SIG-M5 treated with dmso at 0.1 percent for 504 hours (cell line): ENCODE results near the gene NBDY.
"Not testable (repeated sequence)": the region's sequence is repeated elsewhere in the genome, so short reads cannot be mapped to it uniquely, and the experiment has no call there.

Experiments
- DNase-seq: peaks from one replicate; lab custom pipeline; 2025; ENCODE audit not compliant: unreplicated experiment; lab: John Stamatoyannopoulos, UW

NBDY gene, protein sequence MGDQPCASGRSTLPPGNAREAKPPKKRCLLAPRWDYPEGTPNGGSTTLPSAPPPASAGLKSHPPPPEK

DNA sequence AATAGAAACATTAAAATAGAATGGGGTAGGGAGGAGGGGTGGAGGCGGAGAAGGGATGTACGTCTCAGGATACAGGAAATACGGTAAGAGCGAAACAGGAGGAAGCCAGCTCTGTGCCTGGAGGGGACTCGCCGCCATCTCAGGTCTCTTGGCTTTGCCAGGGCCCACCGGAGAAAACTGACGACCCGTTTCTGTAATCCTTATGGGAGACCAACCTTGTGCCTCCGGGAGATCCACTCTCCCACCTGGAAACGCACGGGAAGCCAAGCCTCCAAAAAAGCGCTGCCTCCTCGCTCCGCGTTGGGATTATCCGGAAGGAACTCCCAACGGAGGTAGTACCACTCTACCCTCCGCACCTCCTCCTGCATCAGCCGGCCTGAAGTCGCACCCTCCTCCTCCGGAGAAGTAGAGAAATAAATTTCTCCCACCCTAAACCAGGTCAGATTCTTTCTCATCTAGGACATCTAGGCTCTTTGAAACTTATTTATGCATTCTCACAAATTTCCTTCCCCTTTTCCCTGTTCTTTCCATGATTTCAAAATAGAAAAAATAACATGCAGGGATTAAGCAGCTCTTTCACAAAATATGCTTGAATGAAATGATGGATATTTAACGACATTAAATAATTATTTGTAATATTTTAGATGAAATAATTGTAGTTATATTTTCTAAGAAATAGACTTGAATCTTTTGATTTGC, at the start of gene NBDY:
Gene NBDY, plus strand, starts transcription at position 92 of the 699 bp plus-strand sequence. Its CDS starts 111 bp downstream, at position 203.
- DNase-seq, result peak; percentile 68

DNA sequence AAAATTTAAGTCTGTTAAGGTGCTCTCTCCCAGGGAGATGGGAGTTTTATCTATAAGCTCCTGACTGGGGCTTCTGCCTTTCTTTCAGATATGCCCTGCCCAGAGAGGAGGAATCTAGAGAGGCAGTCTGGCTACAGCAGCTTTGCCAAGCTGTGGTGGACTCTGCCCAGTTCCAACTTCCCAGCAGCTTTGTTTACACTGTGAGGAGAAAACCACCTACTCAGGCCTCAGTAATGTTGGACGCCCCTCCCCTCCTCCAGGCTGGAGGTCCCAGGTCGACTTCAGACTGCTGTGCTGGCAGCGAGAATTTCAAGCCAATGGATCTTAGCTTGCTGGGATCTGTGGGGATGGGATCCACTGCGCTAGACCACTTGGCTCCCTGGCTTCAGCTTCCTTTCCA, 24.5 kb upstream of the NBDY start:
- DNase-seq, result not testable (repeated sequence)

DNA sequence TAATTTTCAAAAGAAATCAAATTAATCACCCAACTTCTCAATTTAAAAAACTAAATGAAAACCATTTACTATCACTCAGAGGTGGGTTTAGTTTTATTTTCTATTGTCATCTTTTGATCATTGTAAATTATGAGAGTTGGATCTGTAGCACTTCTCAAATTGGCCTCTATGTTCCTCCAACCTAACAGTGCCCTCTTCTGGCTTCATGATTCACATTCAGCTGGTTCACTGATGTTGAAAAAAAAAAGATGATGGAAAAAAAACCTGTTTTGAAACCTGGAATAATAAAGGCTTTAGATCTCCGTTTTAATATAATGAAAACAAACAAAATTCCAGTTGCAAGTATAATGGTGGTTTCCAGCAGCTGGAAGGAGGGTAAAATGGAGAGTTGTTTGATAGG, 2.4 kb upstream of the NBDY start:
- peak; percentile 49 for DNase-seq

DNA sequence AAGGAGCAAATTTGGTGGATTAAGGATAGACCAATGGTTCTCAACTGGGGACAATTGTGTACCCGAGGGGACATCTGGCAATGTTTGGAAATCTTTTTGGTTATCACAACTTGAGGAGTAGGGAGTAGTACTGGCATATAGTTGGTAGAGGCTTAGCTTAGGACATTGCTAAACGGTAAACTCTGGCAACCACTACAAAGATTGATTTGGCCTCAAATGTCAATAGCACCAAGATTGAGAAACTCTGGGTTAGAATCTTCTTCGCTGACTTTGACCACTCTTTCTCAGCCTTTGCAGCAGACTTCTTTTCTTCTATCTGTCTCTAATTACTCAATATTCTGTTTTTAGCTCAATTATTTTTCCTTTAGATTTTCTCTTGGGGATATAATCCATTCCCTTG, 1.5 kb upstream of the NBDY start:
- DNase-seq, result no peak

DNA sequence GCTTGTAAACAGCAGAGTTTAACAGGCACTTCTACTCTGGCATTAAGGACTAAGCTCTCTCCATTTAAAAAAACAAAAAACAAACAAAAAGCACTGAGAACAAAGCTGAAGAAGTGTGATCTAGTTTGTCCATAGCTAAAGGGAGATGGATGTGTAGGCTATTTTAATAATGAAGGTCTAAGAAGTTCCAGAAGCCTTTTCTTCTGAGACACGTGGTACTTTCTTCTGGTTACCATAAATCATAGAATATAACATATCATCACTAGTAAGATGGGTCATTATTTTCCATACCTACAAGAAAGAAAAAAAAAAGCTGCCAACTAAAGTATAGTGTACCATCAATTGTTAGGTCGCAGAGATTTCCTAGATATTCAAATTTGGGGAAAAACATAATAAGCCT, 722 bp upstream of the NBDY start:
- DNase-seq, result no peak

DNA sequence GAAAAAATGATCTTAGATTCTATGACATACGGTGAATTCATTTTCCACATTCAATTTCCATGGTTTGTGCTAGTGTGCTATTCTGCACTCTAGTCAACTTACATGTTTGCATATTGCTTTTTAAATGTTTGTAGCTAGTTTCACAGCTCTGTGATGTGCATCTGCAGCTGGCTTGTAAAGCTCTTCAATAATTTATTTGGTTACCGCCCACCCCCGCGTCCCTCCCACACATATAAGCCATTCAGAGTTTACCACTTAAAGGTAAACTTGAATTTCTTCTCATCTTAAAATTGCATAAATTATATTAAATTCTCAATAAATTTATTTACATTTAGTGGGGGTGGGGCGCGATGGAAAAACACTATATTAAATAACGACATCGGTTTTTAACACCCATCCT, 291 bp upstream of the NBDY start:
- DNase-seq, result no peak

DNA sequence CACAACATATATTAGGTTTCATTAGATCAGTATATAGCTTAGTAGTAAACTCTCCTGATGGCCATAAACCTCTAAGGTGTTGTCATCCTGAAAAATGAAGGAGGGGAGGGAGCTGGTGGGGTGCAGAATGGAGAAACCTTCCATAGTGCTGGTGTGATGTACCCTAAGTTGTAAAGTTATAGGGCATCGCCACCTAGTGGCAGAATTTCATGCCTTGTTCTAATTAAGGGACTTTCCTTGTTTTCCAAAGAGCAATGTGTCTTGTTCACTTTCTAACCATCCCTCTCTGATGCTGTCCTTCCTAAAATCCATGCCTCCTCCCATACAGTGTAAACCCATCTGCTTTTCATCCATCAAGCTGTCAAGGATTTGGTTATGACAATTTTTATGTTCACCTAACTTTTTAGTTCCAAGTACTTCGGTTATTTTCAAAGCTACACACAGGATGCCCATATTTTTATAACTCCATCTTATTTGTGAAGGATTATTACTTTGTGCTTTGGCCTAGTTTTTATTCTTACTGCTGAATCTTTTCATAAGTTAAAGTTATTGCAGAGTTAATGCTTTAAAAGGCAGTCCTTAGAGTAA, 4.5 kb downstream of the NBDY start:
- DNase-seq, result peak; percentile 29

DNA sequence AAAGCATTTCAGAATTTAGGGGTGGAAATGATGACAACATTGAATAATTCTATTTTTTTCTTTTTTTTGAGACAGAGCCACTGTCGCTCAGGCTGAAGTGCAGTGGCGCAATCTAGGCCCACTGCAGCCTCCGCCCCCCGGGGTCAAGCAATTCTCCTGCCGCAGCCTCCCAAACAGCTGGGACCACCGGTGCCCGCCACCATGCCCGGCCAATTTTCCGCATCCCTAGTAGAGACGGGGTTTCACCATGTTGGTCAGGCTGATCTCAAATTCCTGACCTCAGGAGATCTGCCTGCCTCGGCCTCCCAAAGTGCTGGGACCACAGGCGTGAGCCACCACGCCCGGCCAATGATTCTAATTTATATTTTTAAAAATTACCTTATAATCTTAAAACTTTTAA, 7.2 kb downstream of the NBDY start:
- no peak for DNase-seq

DNA sequence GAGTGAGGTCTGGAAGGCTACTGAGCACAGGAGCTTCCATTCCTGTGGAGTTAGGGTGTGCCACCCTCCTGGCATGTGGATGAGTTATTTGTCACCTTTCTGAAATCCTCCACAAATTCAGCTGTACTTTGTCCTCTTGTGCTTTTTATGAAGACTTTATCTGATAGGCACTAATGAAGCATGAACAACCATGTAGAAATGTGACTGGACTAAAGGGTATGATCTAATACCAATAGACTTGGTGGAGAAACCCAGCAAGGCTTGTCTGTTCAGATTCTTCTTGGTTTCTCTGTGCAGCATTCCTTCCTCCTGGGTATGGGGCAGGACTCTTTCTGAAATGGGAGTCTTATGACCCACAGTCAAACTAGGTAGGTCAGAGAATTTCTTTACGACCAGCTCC, 9.6 kb downstream of the NBDY start:
- peak; percentile 5 for DNase-seq

DNA sequence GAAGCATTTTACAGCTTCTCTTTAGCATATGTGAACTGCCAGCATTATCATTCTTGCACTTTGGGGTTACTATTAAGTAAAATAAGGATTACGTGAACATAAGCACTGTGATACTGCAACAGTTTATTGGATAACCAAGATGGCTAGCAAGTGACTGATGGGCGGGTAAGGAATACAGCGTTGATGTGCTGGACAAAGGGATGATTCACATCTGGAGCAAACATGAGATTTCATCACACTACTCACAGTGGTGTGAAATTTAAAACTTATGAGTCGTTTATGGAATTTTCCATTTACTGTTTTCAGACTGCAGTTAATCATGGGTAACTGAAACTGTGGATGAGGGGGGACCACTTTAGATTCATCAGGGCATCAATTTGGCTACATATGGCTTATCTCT, 16.0 kb downstream of the NBDY start:
- peak; percentile 10 for DNase-seq

DNA sequence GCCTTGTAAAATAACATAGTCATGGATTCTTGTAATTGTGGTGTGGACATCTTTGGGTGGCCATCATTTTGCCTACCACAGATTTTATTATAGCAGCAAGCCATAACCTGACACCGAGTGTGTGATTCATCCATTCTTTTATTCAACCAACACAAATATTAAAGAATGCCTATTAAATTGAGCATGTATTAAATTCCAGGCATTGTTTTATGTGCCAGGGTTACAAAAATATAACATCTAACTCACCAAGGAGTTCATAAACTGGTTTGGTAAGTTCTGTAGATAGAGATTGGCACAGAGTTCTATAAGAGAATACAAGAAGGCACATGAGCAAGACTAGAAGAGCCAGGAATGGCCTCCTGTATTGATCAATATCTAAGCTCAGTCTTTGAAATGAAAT, 18.0 kb downstream of the NBDY start:
- no peak for DNase-seq

DNA sequence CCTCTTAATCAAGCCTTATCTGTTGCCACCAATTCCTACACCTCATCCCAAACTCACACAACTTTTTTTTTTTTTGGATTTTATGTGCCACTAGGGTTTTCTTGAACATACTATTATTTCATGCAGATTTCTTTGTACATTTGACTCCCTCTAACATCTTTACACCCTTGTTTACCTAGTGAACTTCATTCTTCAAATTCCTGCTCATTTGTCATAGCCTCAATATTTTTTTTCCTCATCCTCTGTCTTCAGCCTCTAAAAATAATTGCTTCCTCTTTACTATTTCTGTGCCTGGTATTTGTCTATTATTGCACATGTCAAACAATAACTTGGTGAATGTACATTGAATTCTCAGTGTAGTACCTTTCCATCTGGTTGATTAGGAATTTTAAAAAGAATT, 22.0 kb downstream of the NBDY start:
- DNase-seq, result no peak

DNA sequence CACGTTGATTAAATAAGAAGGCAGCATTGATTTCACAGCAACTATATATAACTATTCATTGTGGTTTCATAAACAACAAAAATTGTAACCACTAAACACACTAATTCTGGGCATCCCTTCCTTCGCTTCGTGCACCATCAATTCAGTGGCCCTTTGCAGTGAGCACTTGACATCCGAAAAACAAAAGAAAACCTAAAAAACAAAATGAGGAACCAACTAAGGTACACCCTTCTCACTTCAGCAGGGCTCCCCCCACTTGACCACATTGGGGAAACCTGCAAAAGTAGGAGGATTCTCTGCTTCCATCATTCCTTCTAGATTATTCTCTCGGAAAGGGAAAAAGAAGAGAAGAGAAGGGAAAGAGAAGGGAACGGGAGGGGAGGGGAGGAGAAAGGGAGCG, 28.3 kb downstream of the NBDY start:
- DNase-seq, result no peak

DNA sequence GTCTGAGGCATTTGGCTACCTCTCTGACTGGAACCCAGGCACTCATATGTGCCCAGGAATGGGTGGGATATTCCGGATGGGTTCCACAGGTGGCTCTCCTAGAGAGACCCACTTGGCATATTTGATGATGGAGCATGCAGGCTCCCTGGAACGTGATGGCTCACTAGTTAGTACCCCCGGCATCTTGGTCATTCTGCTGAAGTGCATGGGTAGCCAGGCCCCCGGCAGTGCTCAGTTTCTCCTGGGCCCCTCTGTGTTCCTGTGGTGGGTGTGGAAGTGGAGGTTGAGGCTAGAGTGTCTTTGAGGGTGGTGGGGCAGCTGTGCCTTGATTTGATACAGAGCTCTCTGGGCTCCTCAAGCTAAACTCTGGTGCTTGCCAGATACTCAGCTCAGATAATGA, 29.4 kb downstream of the NBDY start:
- DNase-seq, result no peak

DNA sequence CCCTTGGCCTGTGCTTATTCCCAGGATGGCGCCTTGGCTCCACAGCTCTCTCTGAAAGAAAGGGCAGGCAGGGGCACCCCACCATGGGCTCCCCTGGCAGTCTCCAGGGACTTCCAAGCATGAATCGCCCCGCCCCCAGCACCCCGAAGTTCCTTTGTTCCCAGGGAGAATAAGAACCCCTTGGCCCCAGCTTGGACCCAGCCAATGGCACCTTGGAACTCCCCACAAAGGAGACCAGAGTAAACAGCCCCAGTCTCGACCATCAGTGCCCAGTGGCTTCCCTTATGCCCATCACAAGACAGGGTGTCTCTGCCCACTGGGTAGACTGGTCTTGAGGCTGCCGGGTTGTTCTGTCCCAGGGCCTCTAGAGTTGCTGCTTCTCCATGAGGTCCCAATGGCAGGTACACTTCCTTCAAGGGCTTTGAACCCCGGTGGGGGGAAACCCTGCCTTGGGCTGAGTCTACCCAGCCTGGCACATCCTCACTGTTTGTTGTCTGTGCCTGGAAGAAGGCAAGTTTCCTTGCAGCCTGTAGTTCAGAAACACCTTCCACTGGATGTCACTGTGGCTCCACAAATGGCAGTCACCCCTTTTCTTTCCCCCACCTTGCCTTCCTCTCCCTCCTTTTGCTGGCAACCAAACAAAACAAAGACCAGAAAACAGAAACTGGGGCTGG, 30.8 kb downstream of the NBDY start:
- DNase-seq, result no peak

DNA sequence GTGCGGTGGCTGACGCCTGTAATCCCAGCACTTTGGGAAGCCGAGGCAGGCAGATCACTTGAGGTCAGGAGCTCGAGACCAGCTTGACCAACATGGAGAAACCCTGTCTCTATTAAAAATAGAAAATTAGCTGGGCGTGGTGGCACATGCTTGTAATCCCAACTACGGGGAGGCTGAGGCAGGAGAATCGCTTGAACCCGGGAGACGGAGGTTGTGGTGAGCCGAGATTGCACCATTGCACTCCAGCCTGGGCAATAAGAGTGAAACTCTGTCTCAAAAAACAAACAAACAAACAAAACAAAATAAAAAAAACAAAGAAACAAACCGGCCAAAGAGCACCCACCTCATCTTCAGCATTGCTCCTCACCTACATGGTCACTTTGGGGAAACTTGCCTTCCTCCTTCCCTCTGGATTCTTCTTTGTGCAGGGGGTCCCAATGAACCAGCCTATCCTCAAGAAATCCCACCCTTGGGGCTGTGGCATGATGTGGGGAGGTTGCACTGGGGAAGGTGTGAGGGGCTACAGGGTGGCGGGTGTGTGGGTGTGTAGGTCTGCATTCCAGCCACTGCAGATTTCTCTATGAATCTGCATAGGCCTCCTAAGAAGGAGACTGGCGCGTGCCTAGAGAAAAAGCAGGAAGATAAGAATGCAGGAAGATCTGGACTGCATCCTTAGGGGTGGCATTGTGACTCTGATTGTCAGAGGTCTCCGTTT, 31.5 kb downstream of the NBDY start:
- DNase-seq, result not testable (repeated sequence)

DNA sequence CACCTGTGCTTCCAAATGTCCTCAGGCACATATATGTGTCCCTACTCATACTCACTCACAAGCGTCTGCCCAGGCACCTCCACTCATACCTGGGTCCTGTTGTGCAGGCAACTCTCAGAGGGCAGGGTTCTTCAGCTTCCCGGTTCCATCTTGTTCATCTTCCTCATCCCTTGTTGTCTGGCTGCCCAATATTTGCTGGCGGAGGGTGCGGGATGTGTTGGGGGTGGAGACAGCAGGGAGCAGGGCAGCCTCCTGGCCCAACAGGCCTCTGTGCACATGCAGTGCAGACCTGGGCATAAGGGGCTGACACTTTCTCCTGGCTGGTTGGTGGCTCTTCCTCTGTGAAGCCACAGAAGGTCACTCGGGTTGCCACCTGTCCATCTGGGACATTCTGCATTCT, 32.1 kb downstream of the NBDY start:
- no peak for DNase-seq

DNA sequence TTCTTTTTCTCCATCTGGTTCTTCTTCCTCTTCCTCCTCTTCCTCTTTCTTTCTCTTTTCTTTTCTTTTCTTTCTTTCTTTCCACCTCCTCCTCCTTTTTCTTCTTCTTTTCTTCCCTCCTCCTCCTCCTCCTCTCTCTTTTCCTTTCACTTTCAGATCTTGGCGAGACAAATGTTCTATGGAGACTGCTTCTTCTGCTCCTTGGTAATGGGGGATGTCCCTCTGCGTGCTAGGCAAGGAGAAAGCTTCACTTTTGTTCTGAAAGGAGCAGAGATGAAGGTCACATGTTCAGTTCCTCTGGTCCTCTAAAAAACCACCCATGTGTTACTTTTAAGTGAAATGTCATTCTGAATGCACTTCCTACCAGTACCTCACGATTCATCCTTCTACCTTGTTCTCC, 33.2 kb downstream of the NBDY start:
- DNase-seq, result no peak

DNA sequence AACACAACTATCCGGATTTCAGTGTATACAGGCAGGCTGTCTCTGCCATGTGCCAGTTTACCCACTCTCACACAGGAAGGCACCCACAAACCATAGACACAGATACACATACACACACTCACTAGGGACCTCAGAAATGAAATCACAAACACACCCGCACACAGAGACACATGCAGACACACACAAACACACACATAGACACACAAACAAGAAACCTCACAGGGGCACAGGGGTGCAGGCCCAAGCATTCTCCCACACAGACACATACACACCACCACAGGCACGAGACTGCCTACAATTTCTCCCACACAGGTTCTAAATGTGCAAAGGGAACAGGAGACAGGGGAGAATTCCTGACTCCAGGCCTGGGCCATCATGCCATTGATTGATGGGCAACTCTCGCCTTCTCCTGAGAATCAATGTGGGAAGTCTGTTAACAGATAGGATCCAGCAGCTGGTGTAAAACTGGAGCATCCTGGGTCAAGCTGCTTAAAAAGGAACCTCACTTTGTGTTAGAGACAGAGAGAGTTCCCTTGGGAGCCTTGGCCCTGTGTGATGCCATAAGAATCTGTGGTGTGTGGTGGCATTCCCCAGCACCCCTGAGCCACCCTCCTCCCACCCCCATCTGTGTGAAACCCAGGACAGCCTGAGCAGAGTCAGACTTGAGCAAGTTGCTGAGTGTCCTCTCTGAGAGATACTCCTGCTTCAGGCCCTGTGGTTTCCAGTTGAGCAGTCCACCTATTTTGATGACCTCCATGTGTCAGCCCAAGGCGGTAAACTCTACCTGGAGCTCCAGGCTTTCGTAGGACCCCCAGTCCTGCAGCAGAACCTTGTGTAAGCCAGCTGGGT, 33.9 kb downstream of the NBDY start:
- no peak for DNase-seq

DNA sequence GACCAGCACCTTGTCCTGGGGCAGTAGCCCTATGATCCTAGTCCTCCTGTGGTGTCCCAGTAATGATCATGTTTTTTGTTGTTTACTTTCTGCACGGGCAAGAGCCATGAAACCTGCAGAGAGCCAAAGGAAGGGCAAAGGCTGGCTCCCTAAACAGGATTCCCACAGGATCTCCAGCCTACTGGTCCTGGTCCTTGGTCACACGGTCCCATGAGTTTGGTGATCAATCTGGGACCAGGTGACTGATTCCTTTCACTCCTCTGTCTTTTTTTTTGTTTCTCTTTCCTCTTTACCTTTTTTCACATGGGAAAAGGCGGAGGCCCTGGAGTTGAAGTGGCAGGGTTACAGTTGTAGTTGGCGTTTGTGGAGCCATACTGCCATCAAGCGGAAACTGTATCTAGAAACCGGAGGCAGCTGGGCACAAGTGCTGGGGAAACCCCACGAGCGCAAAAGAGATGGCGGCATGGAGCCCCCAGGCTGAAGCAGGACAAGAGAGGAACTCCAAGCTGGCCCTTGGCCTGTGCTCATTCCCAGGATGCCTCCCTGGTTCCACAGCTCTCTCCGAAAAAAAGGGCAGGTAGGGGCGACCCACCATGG, 34.6 kb downstream of the NBDY start:
- no peak for DNase-seq
